GM12865 (cell line): Measurements from ENCODE around the gene CBLN1.

Experiments
- DNase-seq: peaks from one replicate; pipeline ENCODE4 v3.0.0; 2010; ENCODE audit warnings: low read depth
- H3K4me3 ChIP-seq: 2 replicates; pipeline ENCODE4 v1.5.1; 2011; ENCODE audit warnings: mild to moderate bottlenecking, low read depth, low read length, control low read depth
- TF ChIP-seq, protein P1 (sequence below): IDR thresholded peaks from 2 replicates; pipeline ENCODE4 v1.5.1; 2011; ENCODE audit warnings: low read length, control low read depth, low read depth, inconsistent platforms; ENCODE audit not compliant: insufficient read depth; ENCODE audit errors: missing control alignments

Gene CBLN1

DNA sequence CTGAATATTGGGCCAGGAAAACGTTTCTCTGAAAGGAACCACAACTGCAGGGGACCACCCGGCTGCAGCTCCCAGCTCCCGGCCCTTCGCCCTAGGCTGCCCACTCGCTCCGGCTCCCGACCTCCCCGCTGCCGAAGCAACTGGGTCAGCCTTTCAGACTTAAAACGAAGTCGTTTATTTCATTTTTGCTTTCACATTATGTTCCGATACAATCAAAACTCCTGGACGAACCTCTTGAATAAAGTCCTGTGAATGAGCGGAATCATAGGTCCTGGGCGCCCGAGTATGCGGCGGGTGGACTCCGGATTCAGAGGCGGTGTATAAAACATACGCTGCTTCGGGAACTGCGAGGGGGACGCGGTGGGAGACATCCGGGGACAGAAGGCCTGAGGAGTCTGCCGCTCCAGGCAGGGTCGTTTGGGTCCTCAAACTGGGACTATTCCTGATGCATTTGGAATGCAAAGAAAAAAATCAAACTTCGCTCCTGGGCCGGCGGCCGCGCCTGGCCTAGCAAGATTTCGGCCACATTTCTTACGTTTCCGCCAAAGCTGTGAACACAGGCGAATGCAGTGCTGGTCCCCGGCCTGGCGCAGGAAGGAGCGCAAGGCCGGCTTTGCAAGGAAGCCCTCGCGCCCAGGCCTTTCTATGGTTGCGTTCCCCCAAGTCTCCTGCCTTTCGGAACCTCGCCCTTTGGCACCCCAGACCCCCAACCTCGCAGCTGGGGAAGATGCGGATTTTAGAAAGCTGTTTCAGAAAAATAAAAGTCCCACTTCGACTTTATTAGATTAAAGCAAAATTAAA, 3.7 kb downstream of the CBLN1 start:
- TF ChIP-seq, protein P1, sequence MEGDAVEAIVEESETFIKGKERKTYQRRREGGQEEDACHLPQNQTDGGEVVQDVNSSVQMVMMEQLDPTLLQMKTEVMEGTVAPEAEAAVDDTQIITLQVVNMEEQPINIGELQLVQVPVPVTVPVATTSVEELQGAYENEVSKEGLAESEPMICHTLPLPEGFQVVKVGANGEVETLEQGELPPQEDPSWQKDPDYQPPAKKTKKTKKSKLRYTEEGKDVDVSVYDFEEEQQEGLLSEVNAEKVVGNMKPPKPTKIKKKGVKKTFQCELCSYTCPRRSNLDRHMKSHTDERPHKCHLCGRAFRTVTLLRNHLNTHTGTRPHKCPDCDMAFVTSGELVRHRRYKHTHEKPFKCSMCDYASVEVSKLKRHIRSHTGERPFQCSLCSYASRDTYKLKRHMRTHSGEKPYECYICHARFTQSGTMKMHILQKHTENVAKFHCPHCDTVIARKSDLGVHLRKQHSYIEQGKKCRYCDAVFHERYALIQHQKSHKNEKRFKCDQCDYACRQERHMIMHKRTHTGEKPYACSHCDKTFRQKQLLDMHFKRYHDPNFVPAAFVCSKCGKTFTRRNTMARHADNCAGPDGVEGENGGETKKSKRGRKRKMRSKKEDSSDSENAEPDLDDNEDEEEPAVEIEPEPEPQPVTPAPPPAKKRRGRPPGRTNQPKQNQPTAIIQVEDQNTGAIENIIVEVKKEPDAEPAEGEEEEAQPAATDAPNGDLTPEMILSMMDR: no peak
- no peak overlapping the region for H3K4me3 ChIP-seq

GRCh38 chr16:49277386-49277742, 4.3 kb downstream of the CBLN1 start:
- no peak overlapping the region for H3K4me3 ChIP-seq
- DNase-seq: no peak
- TF ChIP-seq, protein P1: no peak

More for the DNA sequence above, 3.7 kb downstream of the CBLN1 start:
- no peak for DNase-seq

GRCh38 chr16:49276646-49277385, 4.8 kb downstream of the CBLN1 start:
- H3K4me3 ChIP-seq: no peak overlapping the region
- TF ChIP-seq, protein P1: no peak
- no peak for DNase-seq

DNA sequence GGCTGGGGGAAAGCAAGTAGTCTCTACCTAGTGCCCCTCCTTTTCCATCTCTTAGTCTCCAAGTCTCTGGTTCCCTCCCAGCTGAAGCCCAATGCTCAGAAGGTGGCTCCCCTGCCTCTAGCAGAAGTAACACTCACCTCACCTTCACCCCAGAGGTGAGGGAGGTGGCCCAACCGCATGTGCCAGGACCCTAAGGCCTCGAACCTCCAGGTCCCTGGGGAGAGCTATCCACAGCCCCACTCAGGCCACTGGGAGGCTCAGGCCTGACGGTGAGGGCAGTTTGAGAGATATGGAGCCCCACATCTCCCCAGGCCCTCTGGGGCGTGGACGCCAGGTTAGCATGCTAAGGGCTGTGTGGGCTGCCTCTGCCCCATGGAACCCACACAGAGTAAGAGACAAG, 5.8 kb downstream of the CBLN1 start:
- DNase-seq: no peak
- TF ChIP-seq, protein P1: no peak
- H3K4me3 ChIP-seq: no peak overlapping the region

DNA sequence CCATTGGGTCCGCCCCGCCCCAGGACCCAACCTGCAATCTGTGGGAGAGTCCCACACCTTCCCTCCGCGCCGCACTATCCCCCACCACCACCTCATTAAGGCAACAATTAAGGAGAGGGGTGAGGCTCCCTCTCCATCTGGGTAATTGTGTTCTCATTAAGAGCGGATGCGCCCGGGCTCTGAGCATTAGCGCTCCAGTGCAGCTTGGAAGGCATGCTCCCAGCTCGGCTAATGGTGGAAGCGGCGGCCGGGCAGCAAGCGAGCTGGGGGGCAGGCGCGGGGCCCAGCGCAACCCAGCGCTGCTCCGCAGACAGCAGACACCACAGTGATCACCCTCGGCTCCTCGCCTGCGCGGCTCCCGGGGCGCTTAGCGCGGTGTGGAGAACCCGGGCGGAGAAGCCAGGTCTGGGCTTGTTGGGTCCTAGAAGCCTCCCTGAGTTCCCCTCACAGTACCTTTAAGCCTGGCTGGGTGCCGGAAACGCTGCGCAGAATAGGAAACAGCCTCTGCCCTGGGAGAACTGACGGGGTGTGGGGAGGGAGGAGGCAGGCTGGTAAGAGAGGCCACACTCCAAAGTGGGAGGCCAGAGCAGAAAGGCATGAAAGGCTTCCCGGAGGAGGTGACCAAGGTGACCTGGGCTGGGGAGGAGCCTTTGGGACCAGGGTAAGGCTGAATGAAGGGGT, 6.4 kb downstream of the CBLN1 start:
- no peak overlapping the region for H3K4me3 ChIP-seq
- TF ChIP-seq, protein P1: no peak
- no peak for DNase-seq

DNA sequence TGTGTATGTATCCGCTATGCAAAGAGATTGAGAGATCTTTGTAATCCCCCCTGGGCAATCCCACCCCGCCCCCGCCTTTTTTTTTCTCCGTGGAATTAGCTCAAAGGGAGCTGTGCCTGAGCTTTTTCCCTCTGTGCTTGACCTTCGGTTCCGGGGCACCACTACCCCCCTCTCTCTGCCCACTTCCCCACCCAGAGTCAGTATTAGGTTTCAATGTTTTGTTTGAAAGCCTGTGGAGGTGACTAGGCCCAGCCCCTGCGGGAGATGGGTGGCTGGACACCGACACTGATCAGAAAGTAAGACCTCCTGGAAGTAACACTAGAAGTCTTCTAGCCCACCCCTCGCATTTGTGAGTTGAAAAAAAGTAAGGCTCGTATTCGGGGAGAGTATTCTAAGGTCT, 7.0 kb downstream of the CBLN1 start:
- TF ChIP-seq, protein P1: no peak
- H3K4me3 ChIP-seq: no peak overlapping the region
- DNase-seq: no peak
